Sigmoid colon (tissue), 7 donors: ENCODE results near the gene SCN2A. TPM values are rescaled to one million over a fixed set of nuclear protein-coding genes. Genes with fewer than 3 reads are reported as not detected.

ENCODE experiments used
- DNase-seq: peaks from one replicate; pipeline ENCODE4 v3.0.0-alpha.2; 2019
- H3K27ac ChIP-seq, 4 donors: fragments of 200-600 bp; sonication (generic); one replicate each; pipeline ENCODE4 v1.5.1; 2016 to 2019; ENCODE audit warnings: mild to moderate bottlenecking in 1 of 4
- H3K27me3 ChIP-seq, 3 donors: fragments of 200-600 bp; sonication (generic); one replicate each; pipeline ENCODE4 v1.5.1; 2019; ENCODE audit warnings: mild to moderate bottlenecking in 1 of 3
- H3K36me3 ChIP-seq, 4 donors: fragments of 200-600 bp; sonication (generic); one replicate each; pipeline ENCODE4 v1.5.1; 2016 to 2019
- H3K4me1 ChIP-seq, 4 donors: fragments of 200-600 bp; sonication (generic); one replicate each; pipeline ENCODE4 v1.5.1; 2017 to 2019
- H3K4me3 ChIP-seq, 4 donors: fragments of 200-600 bp; sonication (generic); one replicate each; pipeline ENCODE4 v1.5.1; 2017 to 2019; ENCODE audit warnings: mild to moderate bottlenecking in 2 of 4, moderate library complexity in 1 of 4
- H3K9me3 ChIP-seq, 4 donors: fragments of 200-600 bp in 3 of 4; sonication (generic) in 3 of 4; one replicate each; pipeline versions ENCODE4 v1.5.1 to v1.6.1; 2013 to 2019
- CTCF ChIP-seq, 4 experiments: fragments of 450-650 bp in 3 of 4; fragments of 200-600 bp in 1 of 4; IDR thresholded peaks; one replicate each; pipeline ENCODE4 v1.5.1; 2016 to 2019; ENCODE audit warnings: antibody characterized with exemption in 4 of 4, mild to moderate bottlenecking in 3 of 4, moderate library complexity in 2 of 4
- EP300 ChIP-seq, 4 donors: sonication (generic); formaldehyde crosslinking; IDR thresholded peaks; one replicate each; pipeline ENCODE4 v1.6.1; 2017; ENCODE audit warnings: antibody characterized with exemption in 4 of 4
- POLR2A ChIP-seq, 2 donors: fragments of 450-650 bp; IDR thresholded peaks; one replicate each; pipeline ENCODE4 v1.6.1; 2016; ENCODE audit warnings: antibody characterized with exemption in 2 of 2, mild to moderate bottlenecking in 2 of 2, moderate library complexity in 2 of 2
- POLR2AphosphoS5 ChIP-seq, 4 donors: sonication (generic); formaldehyde crosslinking; IDR thresholded peaks; one replicate each; pipeline ENCODE4 v1.6.1; 2017; ENCODE audit warnings: antibody characterized with exemption in 4 of 4
- WGBS, 2 donors: extraction: QIAGEN DNeasy Blood & Tissue Kit; methylation state at CpG; one replicate each; pipeline ENCODE4 v1.1.7; 2013; 5-methylcytosine and 5-hydroxymethylcytosine counted together
- intact Hi-C: fragments of 100-400 bp; cut with DNase I; formaldehyde crosslinking; loops from one replicate; pipeline ENCODE4 v1.15.1; 2023
- polyA plus RNA-seq, 3 donors: library from polyadenylated mRNA; stranded (reverse); fragments of 200-250 nt; gene quantifications; one replicate each; pipeline ENCODE4 v1.2.3, GENCODE V29; 2013
- total RNA-seq, 4 donors: library from RNA; depleted of rRNA; stranded (reverse); fragments of >200 nt; gene quantifications; one replicate each; pipeline ENCODE4 v1.1.0, GENCODE V29; 2016
- donor health status: healthy with polysubstance abuse.
- donor health status: Bipolar disorder and iron deficiency.
- donor health status: healthy.

SCN2A gene
- total and polyA plus RNA-seq, 7 donors, result under 0.01 to 1.1 (median 0.58) TPM; not detected in 1

GRCh38 chr2:165239856-165240515 lies 772 bp downstream of the SCN2A start:
- intact Hi-C loops, result no loop called here
- no peak for DNase-seq

GRCh38 chr2:165240916-165241315 lies 1.7 kb downstream of the SCN2A start:
- H3K4me1 ChIP-seq, result no peaks in the 10 kb centered on the region
- H3K27me3 ChIP-seq, result no peaks in the 10 kb centered on the region
- H3K36me3 ChIP-seq, result no peaks in the 10 kb centered on the region
- H3K27ac ChIP-seq, result no peak overlapping the region
- 71 to 84% methylated on average over 2 of the region's 2 CpGs for WGBS, 2 donors
- TF ChIP-seq EP300 (IDR thresholded peaks at IDR 0.05), result no peak
- TF ChIP-seq CTCF (IDR thresholded peaks at IDR 0.05), result no peak
- TF ChIP-seq POLR2A (IDR thresholded peaks at IDR 0.05), result no peak
- no peak for TF ChIP-seq POLR2AphosphoS5 (IDR thresholded peaks at IDR 0.05)
- intact Hi-C loops, result no loop called here
- H3K9me3 ChIP-seq, result no peaks in the 10 kb centered on the region
- DNase-seq, result no peak
- H3K4me3 ChIP-seq, result no peak overlapping the region

More at GRCh38 chr2:165239856-165240515, 772 bp downstream of the SCN2A start:
- H3K27ac ChIP-seq, result no peak overlapping the region
- WGBS, 2 donors, result 48 to 65% methylated on average over 4 of the region's 4 CpGs
- no peaks in the 10 kb centered on the region for H3K9me3 ChIP-seq
- TF ChIP-seq EP300 (IDR thresholded peaks at IDR 0.05) (no peak), POLR2AphosphoS5 (IDR thresholded peaks at IDR 0.05) (no peak), POLR2A (IDR thresholded peaks at IDR 0.05) (no peak), CTCF (IDR thresholded peaks at IDR 0.05) (no peak)
- H3K36me3 ChIP-seq, result no peaks in the 10 kb centered on the region
- H3K4me3 ChIP-seq, result no peak overlapping the region
- H3K4me1 ChIP-seq, result no peaks in the 10 kb centered on the region
- H3K27me3 ChIP-seq, result no peaks in the 10 kb centered on the region

- H3K36me3 ChIP-seq, result no peaks in the 10 kb centered on the region
- WGBS, 2 donors, result 30 to 41% methylated on average over 5 of the region's 5 CpGs
- TF ChIP-seq POLR2A (IDR thresholded peaks at IDR 0.05) (no peak), POLR2AphosphoS5 (IDR thresholded peaks at IDR 0.05) (no peak), EP300 (IDR thresholded peaks at IDR 0.05) (no peak), CTCF (IDR thresholded peaks at IDR 0.05) (no peak)
- no peak overlapping the region for H3K4me3 ChIP-seq
- intact Hi-C loops, result no loop called here
- H3K4me1 ChIP-seq, result no peaks in the 10 kb centered on the region
- no peaks in the 10 kb centered on the region for H3K9me3 ChIP-seq
- DNase-seq, result no peak
- H3K27me3 ChIP-seq, result no peaks in the 10 kb centered on the region
- no peak overlapping the region for H3K27ac ChIP-seq
Measured at GRCh38 chr2:165245081-165245793, 6.0 kb downstream of the SCN2A start.

GRCh38 chr2:165248238-165248637 lies 9.0 kb downstream of the SCN2A start:
- 41 to 58% methylated on average over 2 of the region's 2 CpGs for WGBS, 2 donors
- DNase-seq, result no peak
- Histone ChIP-seq H3K9me3 (no peaks in the 10 kb centered on the region), H3K36me3 (no peaks in the 10 kb centered on the region), H3K4me3 (no peak overlapping the region), H3K4me1 (no peaks in the 10 kb centered on the region), H3K27me3 (no peaks in the 10 kb centered on the region), H3K27ac (no peak overlapping the region)
- intact Hi-C loops, result no loop called here
- TF ChIP-seq EP300 (IDR thresholded peaks at IDR 0.05) (no peak), POLR2A (IDR thresholded peaks at IDR 0.05) (no peak), POLR2AphosphoS5 (IDR thresholded peaks at IDR 0.05) (no peak), CTCF (IDR thresholded peaks at IDR 0.05) (no peak)
